GM23248 (cell line): Measurements from ENCODE around the gene OR2A1.
"Not testable (repeated sequence)": the region's sequence is repeated elsewhere in the genome, so short reads cannot be mapped to it uniquely, and the experiment has no call there.

ENCODE experiments used
- EZH2 ChIP-seq: fragments of 200-600 bp; sonication (generic); IDR thresholded peaks from 2 replicates; pipeline ENCODE4 v1.6.1; 2018; ENCODE audit warnings: antibody characterized with exemption, mild to moderate bottlenecking; ENCODE audit not compliant: insufficient read depth, poor library complexity, severe bottlenecking
- EZH2phosphoT487 ChIP-seq: fragments of 200-600 bp; sonication (generic); IDR thresholded peaks from 2 replicates; pipeline ENCODE4 v1.6.1; 2018; ENCODE audit warnings: antibody characterized with exemption, moderate library complexity, mild to moderate bottlenecking, low read depth; ENCODE audit not compliant: insufficient read depth

DNA sequence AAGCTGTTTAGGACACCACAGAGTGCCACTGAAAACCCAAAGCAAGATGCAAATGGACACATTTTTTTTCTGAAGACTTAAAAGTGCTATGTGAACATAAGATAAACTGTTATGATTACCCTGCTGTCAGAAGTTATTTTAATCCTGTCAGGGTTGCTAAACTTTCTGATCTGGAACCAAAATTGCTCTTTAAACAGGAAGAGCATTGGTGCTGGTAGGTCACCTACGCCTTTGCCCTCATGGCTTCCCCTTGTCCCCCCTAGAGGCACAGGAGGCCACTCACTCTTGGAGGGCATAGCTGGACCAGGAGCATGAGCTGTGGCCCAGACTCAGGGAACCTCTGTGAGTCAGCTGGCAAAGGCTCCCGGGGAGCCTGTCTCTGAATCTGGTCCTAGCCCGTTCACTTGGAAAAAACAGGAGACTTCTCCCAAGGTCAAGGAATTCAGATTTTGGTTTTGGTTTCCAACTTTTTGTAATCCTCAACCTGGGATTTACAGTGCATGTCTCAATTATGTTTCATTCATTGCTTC is 9.5 kb downstream of the OR2A1 start:
- TF ChIP-seq EZH2phosphoT487, EZH2: not testable (repeated sequence)
